H9 (cell line): Measurements from ENCODE around the gene MRPS5. TPM values are rescaled to one million over a fixed set of nuclear protein-coding genes. Genes with fewer than 3 reads are reported as not detected.

ENCODE experiments used
- DNase-seq: peaks from one replicate; pipeline ENCODE4 v3.0.0-alpha.2; 2017
- H2AFZ ChIP-seq: one replicate; pipeline ENCODE4 v1.6.1; 2013; ENCODE audit warnings: mild to moderate bottlenecking, low read length, control low read depth, moderate library complexity
- H2AK5ac ChIP-seq: 2 replicates; pipeline ENCODE4 v1.6.1; 2013; ENCODE audit warnings: low read length, control low read depth, mixed read lengths; ENCODE audit not compliant: insufficient read length
- H2BK120ac ChIP-seq: one replicate; pipeline ENCODE4 v1.6.1; 2013; ENCODE audit warnings: low read depth, mild to moderate bottlenecking, low read length, control low read depth, inconsistent platforms; ENCODE audit not compliant: poor library complexity, severe bottlenecking
- H2BK12ac ChIP-seq: 2 replicates; pipeline ENCODE4 v1.6.1; 2013; ENCODE audit warnings: low read length, control low read depth, mixed read lengths, low read depth; ENCODE audit not compliant: insufficient read length
- H2BK15ac ChIP-seq: 2 replicates; pipeline ENCODE4 v1.6.1; 2013; ENCODE audit warnings: low read depth, low read length, control low read depth
- H2BK20ac ChIP-seq: one replicate; pipeline ENCODE4 v1.6.1; 2013; ENCODE audit warnings: low read depth, mild to moderate bottlenecking, low read length, control low read depth, inconsistent platforms; ENCODE audit not compliant: poor library complexity, severe bottlenecking
- H2BK5ac ChIP-seq: 2 replicates; pipeline ENCODE4 v1.6.1; 2013; ENCODE audit warnings: low read length, control low read depth, mixed read lengths; ENCODE audit not compliant: insufficient read length
- H3K14ac ChIP-seq: 2 replicates; pipeline ENCODE4 v1.6.1; 2013; ENCODE audit warnings: low read length, control low read depth; ENCODE audit not compliant: insufficient read depth
- H3K18ac ChIP-seq: 2 replicates; pipeline ENCODE4 v1.6.1; 2013; ENCODE audit warnings: low read depth, mild to moderate bottlenecking, mixed read lengths, low read length, control low read depth; ENCODE audit not compliant: insufficient read length
- H3K23ac ChIP-seq: 2 replicates; pipeline ENCODE4 v1.6.1; 2013; ENCODE audit warnings: low read length, control low read depth, mixed read lengths, low read depth; ENCODE audit not compliant: insufficient read length
- H3K23me2 ChIP-seq: 2 replicates; pipeline ENCODE4 v1.6.1; 2013; ENCODE audit warnings: low read depth, mild to moderate bottlenecking, mixed read lengths, low read length, control low read depth; ENCODE audit not compliant: insufficient read length, poor library complexity, severe bottlenecking
- H3K27ac ChIP-seq: 2 replicates; pipeline ENCODE4 v1.5.1; 2013; ENCODE audit warnings: low read length, control low read depth, mixed read lengths, low read depth; ENCODE audit not compliant: insufficient read length
- H3K27me3 ChIP-seq: 2 replicates; pipeline ENCODE4 v1.6.1; 2013; ENCODE audit warnings: low read length, control low read depth, inconsistent platforms; ENCODE audit not compliant: insufficient read depth
- H3K4ac ChIP-seq: 2 replicates; pipeline ENCODE4 v1.6.1; 2013; ENCODE audit warnings: low read depth, mild to moderate bottlenecking, control low read depth, inconsistent platforms, low read length, moderate library complexity
- H3K4me1 ChIP-seq: 2 replicates; pipeline ENCODE4 v1.6.1; 2013; ENCODE audit warnings: low read length, control low read depth, inconsistent platforms; ENCODE audit not compliant: insufficient read depth
- H3K4me2 ChIP-seq: 2 replicates; pipeline ENCODE4 v1.6.1; 2013; ENCODE audit warnings: low read length, control low read depth, mixed read lengths; ENCODE audit not compliant: insufficient read length, insufficient read depth
- H3K56ac ChIP-seq: 2 replicates; pipeline ENCODE4 v1.6.1; 2013; ENCODE audit warnings: low read depth, mild to moderate bottlenecking, mixed read lengths, low read length, control low read depth; ENCODE audit not compliant: insufficient read length
- H3K79me1 ChIP-seq: 2 replicates; pipeline ENCODE4 v1.6.1; 2013; ENCODE audit warnings: low read depth, mild to moderate bottlenecking, moderate library complexity, low read length, control low read depth, inconsistent platforms; ENCODE audit not compliant: insufficient read depth, poor library complexity, severe bottlenecking
- H3K79me2 ChIP-seq: 2 replicates; pipeline ENCODE4 v1.6.1; 2013; ENCODE audit warnings: low read length, control low read depth, inconsistent platforms; ENCODE audit not compliant: insufficient read depth
- H3K9ac ChIP-seq: 2 replicates; pipeline ENCODE4 v1.6.1; 2013; ENCODE audit warnings: low read length, control low read depth, mixed read lengths; ENCODE audit not compliant: insufficient read length; ENCODE audit errors: extremely low read depth
- H3K9me3 ChIP-seq: one replicate; pipeline ENCODE4 v1.6.1; 2013; ENCODE audit warnings: low read depth, low read length, inconsistent platforms; ENCODE audit not compliant: control insufficient read depth
- H3T11ph ChIP-seq: one replicate; pipeline ENCODE4 v1.6.1; 2013; ENCODE audit warnings: mild to moderate bottlenecking, low read length, control low read depth, inconsistent platforms
- H4K20me1 ChIP-seq: one replicate; pipeline ENCODE4 v1.6.1; 2013; ENCODE audit not compliant: control insufficient read depth, insufficient read length, insufficient read depth
- H4K5ac ChIP-seq: 2 replicates; pipeline ENCODE4 v1.6.1; 2013; ENCODE audit warnings: low read depth, mild to moderate bottlenecking, mixed read lengths, low read length, control low read depth; ENCODE audit not compliant: insufficient read length
- H4K8ac ChIP-seq: replicated peaks from 2 replicates; pipeline ENCODE4 v1.6.1; 2013; ENCODE audit warnings: low read length, control low read depth, mixed read lengths, low read depth; ENCODE audit not compliant: insufficient read length
- H4K91ac ChIP-seq: 2 replicates; pipeline ENCODE4 v1.6.1; 2013; ENCODE audit warnings: low read depth, mild to moderate bottlenecking, moderate library complexity, mixed read lengths, low read length, control low read depth; ENCODE audit not compliant: insufficient read length
- H3K27ac Mint-ChIP-seq, 3 experiments: 2 replicates in 2 of 3; 3 replicates in 1 of 3; pipeline ENCODE4 v1.8.0; 2020 to 2021; ENCODE audit warnings: mixed read lengths in 3 of 3, mild to moderate bottlenecking in 1 of 3, moderate library complexity in 1 of 3
- H3K27me3 Mint-ChIP-seq: 2 replicates; pipeline ENCODE4 v1.8.0; 2021; ENCODE audit warnings: low read depth, mild to moderate bottlenecking, moderate library complexity, mixed read lengths
- H3K36me3 Mint-ChIP-seq, 3 experiments: 2 replicates in 2 of 3; 3 replicates in 1 of 3; pipeline ENCODE4 v1.8.0; 2020 to 2021; ENCODE audit warnings: low read depth in 3 of 3, mixed read lengths in 3 of 3; ENCODE audit not compliant: insufficient read depth in 1 of 3
- H3K4me1 Mint-ChIP-seq, 2 experiments: 2 replicates each; pipeline ENCODE4 v1.8.0; 2020; ENCODE audit warnings: mixed read lengths in 2 of 2
- H3K4me3 Mint-ChIP-seq, 2 experiments: 2 replicates in 1 of 2; 3 replicates in 1 of 2; pipeline ENCODE4 v1.8.0; 2020 to 2021; ENCODE audit warnings: mild to moderate bottlenecking in 2 of 2, mixed read lengths in 2 of 2, moderate library complexity in 1 of 2
- H3K9me3 Mint-ChIP-seq, 2 experiments: 2 replicates in 1 of 2; 3 replicates in 1 of 2; pipeline ENCODE4 v1.8.0; 2020; ENCODE audit warnings: mild to moderate bottlenecking in 2 of 2, mixed read lengths in 2 of 2, moderate library complexity in 1 of 2
- CTCF ChIP-seq: fragments of 200-600 bp; sonication (generic); conservative IDR thresholded peaks from 3 replicates; pipeline ENCODE4 v1.8.0; 2021; ENCODE audit warnings: antibody characterized with exemption, mild to moderate bottlenecking
- whole genome bisulfite sequencing: extraction: QIAGEN DNeasy Blood & Tissue Kit; methylation state at CpG from one replicate; pipeline ENCODE4 v1.1.7; 2013; ENCODE audit warnings: missing lambda C conversion rate, low lambda C conversion rate, mixed read lengths; ENCODE audit not compliant: insufficient read length; ENCODE audit errors: extremely low coverage; 5-methylcytosine and 5-hydroxymethylcytosine counted together
- total RNA-seq: library from RNA; stranded (reverse); gene quantifications from 2 replicates; pipeline ENCODE4 v1.2.1, GENCODE V29; 2021

MRPS5 gene
- total RNA-seq, 1 experiment from 2014 or later: 50.9 TPM

DNA sequence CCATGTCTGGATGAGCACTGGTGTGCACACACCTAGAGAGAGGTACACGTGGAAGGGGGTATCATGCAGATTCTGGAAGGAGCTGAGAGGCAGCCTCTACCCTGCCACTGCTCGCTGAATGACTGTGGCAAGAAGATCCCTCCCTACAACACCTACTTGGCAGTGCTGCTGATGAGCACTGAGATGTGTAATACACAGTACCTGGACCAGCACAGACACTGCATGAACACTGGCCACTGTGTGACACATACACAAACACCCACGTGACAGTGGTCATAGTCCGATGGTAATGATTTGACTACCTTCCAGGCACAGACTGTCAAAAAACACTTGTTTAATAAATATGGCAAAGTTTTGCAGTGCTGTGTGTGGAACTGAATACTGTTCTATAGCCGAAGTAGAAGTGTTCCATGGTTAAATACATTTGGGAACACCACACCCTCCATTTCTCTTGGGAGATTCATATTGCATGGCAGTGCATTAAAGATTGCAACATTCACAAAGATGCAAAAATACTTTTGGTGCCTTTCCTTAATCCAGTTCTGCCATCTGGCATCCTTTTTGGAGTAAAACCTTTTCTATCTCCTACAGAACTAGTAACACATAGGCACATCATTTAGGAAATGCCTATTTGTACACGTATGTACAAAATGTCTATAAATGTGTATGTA lies 29.6 kb downstream of the MRPS5 start:
- Mint-ChIP-seq H3K36me3 (peaks cover 53 to 77% (median 70%) of the 10 kb centered on the region in 3 experiments), H3K9me3 (peaks cover 0 to 2% of the 10 kb centered on the region in 2 experiments; a peak in 1 of 5 replicates), H3K27me3 (no peaks in the 10 kb centered on the region), H3K4me3 (no peak overlapping the region), H3K27ac (no peak overlapping the region), H3K4me1 (peaks cover 9 to 11% of the 10 kb centered on the region in 2 experiments)
- Histone ChIP-seq H3K14ac (no peak overlapping the region), H2BK120ac (no peak overlapping the region), H3K23me2 (no peaks in the 10 kb centered on the region), H3K56ac (no peak overlapping the region), H3K4ac (no peak overlapping the region), H3K9me3 (no peaks in the 10 kb centered on the region), H3K4me2 (no peak overlapping the region), H3K18ac (no peak overlapping the region), H2BK20ac (no peak overlapping the region), H3K79me1 (no peaks in the 10 kb centered on the region), H2AFZ (no peak overlapping the region), H3K79me2 (no peaks in the 10 kb centered on the region), H4K20me1 (no peaks in the 10 kb centered on the region), H3K4me1 (peaks cover 5% of the 10 kb centered on the region; the same call in 1 of the 2 replicates), H4K5ac (no peak overlapping the region), H2BK15ac (no peak overlapping the region), H2BK12ac (no peak overlapping the region), H3T11ph (no peak overlapping the region), H2AK5ac (no peak overlapping the region), H3K9ac (no peak overlapping the region), H4K8ac (no peak overlapping the region), H3K23ac (no peak overlapping the region), H2BK5ac (no peak overlapping the region), H3K27me3 (no peaks in the 10 kb centered on the region), H3K27ac (no peak overlapping the region), H4K91ac (no peak overlapping the region)
- no CpG with 5 or more reads among the region's 6 CpGs for WGBS
- no peak for DNase-seq
- TF ChIP-seq CTCF: no peak
